Glomerular visceral epithelial cell (primary cell): ENCODE results near the gene CD58.

Experiments
- DNase-seq: peaks from one replicate; pipeline ENCODE4 v3.0.0-alpha.2; 2016; ENCODE audit errors: extremely low spot score

CD58 gene

DNA sequence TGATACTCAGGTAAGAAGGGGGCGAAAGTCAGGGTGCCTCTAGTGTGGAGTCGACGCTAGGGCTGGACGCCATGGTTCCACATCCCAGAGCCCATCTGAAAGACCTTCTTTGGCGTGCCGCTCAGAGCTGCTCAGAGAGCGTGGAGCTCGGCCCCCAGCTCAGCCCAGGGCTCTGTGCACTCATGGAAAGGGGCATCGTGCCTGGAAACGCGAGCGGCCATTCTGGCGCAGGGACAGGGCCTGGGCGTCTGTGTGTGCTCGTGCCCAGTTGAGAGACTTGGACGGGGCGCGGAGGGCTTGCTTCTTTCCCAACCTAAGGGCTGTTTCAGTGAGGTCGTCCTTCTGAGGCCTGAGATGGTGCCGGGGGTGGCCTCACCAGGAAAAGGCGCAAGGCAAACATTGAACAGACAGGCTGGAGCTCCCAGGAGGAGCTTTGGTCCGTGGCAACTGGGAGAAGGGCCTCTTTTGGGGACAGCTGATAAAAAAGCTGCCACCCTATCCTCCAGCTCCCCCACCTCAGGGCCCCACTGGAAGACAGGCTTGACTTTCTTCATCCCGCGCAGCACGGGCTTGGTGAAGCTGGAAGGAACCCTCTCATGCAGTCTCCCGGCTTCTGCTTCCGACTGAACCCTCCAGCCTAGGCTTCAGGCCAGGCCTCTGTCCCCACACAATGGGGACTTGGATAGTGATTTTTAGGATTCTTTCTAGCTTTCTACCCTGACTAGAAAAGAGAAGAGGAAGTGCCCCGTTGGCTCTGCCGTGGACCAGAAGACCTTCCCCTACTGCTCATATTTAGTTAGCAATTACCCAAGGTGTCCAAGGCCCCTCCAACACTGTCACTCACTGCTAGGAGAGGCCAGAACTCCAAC is 77.1 kb downstream of the CD58 start:
- no peak for DNase-seq

GRCh38 chr1:116493036-116493435 is 77.8 kb downstream of the CD58 start:
- no peak for DNase-seq

GRCh38 chr1:116492358-116492811 is 78.4 kb downstream of the CD58 start:
- no peak for DNase-seq

DNA sequence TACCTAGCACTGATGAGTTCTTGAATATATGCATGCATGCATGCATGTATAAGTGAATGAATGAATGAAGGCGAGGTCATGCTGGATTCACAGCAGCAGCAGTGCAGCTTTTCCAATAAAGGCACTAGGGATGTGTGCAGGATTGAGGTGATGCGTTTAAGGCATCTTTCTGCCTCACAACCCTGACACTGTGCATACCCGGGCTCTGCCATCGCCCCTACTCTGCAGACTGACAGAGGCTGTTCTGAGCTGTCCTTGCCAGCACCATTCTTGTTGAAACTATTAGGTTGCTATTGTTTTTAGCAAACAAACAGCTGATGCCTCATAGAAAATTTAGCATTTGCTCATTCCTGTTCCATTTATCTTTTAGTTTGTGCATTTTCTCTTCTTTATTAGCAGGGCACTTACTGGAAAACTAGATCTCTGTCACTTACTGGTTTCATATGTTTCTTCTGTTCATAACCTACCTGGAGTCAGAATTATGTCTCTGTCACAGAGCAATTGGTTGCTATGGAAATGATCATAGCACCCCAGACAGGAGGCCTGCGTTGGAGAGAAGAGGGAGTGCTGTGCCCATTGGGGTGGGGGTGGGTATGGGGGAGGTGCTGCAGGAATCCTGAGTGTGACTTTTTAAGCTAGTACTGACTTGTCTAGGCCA is 79.0 kb downstream of the CD58 start:
- no peak for DNase-seq

DNA sequence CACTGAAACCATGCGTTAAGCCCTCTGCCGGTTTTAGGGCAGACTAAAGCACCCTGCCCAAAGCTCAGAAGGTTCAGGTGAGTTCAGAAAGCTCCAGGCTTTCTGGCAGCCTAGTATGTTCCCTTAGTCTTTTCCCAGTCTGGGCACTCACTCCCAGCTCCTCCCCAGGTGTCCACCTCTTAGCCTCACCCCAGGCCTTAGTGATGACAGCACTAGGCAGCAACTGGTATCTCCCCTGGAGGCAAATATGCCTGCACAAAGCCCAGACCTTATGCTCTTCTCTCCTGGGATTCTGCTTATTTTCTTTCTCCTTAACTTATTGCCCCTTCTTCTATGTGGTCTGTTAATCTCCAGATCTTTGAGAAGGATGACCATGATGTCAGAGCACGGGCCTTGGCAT is 80.2 kb downstream of the CD58 start:
- no peak for DNase-seq

DNA sequence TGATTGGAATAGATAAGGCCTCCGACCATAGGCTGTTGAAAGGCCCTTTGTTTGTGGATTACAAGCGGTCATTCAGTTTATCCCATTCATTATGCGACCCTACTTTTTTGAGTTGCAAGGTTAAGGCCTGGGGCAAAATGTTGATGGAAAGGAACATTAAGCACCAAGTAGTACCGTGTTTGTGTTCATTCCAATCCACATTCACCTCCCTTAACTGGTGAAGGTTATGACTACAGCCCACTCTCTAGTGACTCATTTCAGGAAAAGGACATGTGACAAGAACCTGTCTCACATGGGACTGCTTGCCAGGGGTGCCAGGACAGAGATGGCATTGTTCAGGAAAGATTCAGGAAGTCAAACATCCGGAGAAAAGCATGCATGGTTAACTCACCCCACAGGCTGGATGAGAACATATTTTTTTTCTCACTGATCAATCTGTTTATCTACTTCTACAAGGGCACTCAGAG is 81.6 kb downstream of the CD58 start:
- DNase-seq: peak; percentile 40

DNA sequence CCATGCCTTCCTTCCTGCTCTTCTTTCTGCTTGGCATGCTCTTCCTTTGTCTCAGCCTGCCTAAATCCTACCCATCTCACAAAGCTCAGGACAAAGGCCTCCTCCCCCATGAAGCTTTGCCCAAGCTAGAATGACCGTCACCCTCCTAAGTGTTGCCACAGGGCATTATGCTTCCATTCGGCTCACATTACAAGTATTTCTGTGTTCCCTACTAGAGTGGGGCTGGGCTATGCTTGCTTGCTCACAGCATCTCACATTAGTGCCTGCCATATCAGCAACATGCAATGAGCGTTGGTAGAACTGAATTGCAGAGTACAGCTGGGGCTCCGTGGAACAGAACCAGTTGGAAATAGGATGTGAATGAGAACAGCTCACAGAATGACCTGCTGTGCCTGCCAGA is 82.8 kb downstream of the CD58 start:
- DNase-seq: no peak

DNA sequence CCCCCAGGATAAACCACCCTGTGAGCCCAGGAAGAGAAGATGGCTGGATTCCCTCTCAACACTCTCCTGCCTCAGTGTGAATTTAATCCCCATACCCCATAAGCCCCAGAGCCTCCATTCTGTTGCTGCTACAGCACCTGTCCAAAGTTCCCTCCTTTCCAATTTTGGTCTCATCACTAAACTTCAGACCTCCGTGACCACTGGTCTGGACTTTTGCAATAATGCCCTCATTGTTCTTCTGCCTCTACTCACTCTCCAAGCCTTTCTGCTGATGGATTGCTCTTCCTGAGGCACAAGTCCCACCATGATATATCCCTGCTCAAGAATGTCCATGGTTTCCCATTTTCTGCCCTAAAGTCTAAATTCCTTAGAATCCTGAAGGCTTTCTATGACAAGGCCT is 83.2 kb downstream of the CD58 start:
- DNase-seq: no peak

DNA sequence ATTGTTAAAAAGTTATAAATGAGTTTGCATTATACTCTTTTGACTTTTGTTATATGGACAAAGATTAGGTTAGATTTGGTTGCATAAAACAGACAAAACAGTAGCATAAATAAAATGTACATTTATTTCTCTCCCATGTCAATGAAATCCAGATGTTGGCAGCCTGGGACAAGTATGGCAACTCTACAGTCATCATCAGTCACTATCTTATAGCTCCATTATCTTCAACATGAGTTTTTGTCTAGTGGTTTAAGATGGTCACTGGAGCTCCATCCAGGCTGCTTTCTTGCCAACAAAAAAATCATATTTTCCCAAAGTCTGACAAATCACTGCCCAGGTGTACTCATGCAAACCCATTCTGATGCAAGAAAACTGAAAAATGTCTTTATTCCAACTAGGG is 83.8 kb downstream of the CD58 start:
- no peak for DNase-seq

GRCh38 chr1:116486424-116486823 is 84.4 kb downstream of the CD58 start:
- DNase-seq: no peak

DNA sequence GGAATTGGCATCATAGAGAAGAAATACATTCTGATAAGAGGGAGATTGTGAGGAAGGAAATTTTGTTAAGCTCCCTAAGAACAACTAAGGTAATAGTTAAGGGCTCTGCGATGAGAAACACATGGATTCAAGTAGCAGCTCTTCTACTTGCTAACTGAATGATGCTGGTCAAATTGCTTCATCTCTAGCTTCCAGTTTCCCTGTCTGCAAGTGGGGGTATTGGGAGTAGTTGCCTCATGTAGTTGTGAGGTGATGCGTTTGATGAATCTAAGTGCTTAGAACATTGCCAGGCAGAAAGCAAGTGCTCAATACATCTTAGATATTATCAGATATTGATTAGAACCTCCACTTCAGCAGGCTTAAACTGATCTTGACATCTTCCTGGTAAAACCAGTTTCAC is 84.8 kb downstream of the CD58 start:
- DNase-seq: no peak

DNA sequence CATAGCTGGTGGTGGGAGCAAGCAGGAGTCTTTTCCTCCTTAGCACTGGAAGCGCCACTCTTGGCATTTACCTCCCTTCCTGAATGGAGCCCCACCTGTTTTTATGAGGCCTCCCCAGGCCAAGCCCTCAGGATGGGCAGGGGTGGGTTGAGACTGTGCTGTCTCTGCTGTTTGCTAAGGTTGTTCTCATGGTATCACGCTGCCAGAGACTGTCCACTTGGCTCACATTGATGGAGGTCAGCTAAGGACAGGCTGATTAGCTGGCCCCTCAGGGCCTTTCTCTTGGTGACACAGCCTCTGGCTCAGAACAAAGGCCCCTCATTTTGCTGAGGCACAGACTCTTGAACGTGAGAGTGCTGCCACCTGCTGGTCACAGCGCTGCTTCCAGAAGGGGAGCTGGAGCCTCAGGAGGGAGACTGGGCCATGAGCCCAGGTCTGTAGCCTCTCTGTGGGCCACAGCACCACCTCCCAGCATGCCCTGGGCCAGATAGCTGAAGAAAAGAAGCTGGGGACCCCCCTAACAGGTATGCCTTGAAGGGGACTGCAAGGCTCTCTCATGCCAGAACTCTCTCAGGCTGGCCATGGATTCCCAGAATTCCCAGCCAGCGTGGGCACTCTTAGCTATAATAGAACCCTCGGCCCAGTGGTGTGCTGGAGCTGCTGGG is 85.6 kb downstream of the CD58 start:
- DNase-seq: peak; percentile 80

- DNase-seq: no peak
These were observed 87.1 kb downstream of the CD58 start for GRCh38 chr1:116483481-116484309.

DNA sequence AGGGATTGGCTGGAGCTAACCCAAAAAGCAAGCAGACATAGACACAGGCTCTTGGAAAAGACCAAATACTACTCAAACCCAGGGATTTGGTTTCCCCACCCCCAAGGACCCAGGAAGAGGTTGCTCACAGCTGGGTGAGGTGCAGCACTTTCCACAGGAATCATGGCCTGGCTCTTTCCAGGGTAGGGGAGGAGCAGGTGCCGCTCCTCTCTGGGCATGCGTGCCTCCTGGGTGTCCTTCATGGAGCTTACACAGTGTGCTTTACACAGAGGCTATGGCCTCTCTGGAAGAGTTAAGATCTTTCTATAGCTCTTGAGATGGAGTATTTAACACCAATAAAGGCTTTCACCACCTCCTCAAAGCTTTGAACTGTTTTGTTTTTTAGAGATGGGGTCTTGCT is 88.3 kb downstream of the CD58 start:
- no peak for DNase-seq

DNA sequence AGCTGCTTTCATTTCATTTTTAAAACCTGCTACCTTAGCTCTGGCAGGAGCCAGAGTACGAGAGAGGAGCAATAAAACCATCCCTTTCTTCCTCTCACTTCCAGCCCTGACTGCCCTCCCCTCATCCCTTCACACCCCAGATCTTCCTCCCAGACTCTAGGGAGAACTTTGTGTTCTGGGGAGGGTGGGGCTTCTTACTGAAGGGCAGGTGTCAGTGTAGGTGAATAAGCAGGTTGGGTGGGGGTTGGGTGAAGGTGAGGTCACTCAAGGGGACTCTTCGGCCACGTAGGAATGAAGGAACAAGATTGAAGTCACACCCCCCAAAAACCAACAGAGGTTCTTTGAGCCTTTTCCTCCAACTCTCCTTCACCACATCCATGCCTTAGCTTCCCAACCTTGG is 88.9 kb downstream of the CD58 start:
- no peak for DNase-seq

DNA sequence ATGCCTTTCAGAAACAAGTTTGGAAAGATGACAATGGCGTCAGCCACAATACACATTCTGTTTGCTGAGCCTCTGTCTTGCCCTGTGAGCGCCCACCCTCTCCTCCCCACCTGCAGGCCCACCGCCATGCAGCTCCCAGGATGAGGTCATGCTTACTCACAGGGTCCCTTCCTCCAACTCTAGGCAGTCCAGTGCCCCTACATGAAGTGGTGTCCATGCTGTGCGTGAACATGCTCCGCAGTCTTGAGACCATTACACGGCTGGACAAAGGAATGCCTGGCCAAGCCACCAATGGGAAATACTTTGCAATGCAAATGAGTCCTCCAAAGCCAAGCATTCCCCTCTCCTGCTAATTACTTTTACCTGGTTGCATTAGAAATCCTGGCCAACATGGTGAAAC is 92.2 kb downstream of the CD58 start:
- no peak for DNase-seq

GRCh38 chr1:116477429-116477828 is 93.4 kb downstream of the CD58 start:
- DNase-seq: no peak

DNA sequence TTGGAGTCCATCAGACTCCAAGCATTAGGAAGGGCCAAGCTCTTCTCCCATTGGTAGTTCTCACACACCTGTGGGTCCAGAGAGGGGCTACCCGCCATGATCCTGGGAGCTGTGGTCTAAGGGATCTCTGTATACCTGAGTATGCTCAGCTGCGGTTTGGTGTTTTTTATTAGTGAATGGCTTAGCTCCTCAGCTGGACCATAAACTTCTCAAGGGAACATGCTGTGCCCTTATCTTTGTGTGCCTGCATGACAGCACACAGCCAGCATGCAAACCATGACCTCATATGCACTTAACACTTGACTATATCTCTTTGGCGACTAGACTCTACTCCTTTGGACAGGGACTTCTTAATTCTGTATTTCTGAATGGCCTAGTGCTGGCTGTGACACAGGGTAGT is 94.5 kb downstream of the CD58 start:
- no peak for DNase-seq

DNA sequence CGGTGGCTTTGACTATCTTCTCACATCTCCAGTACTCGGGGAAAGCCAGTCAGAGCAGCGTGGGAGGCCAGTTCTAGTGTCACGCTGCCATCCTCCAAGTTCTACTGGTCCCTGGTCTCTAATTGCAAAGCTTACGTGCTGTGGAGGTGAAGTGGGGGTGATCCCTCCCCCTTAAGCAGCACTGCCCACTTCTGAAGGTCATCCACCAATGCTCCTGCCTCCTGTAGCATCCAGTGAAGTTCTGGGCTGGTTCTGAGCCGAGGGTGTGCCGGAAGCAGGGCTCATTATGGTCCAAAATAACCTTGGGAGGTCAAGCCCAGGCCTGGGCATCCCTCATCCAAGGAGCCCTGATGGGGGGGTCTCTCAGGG is 95.0 kb downstream of the CD58 start:
- DNase-seq: no peak

DNA sequence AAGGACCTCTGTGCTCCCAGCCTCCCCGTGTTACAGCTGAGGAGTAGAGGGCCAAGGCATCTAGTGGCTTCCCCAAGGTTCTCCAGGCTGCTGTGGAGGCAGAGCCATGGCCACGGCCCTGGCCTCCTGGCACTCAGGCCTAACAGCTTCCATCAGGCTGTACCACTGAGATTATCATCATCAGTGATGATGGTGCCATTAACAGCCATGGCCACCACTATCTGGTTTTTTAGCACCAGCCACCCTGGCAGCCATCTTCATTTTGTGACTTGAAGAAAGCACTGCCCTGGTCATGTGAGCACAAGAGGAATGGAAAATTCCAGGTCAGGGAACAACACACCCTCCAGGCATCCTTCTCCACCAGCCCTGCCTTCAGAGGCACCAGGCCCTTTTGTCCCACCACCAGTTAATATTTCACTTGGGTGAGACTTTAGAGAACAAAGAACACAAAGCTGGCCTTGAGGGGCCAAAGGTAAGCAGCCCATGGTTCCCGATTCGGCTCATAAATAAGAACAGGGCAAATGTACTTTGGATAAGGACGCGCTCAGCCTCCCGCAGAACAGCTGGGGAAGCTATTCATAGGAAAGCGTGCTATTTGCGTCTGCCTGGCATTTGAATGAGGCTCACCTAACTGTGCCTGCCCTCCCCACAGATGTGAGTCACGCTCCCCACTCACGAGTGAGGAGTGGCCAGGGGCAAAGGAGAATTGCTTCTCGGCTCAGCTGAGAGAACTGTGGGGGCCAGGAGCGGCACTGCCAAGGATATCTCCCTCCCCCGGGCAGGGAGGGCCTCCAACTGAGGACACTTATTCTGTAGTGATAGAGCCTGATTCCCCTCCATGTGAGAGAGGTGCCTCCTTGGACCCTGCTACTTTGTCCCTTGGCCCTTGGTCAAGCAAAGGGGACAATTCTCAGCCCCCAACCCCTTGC is 95.6 kb downstream of the CD58 start:
- peak; percentile 16 for DNase-seq
